Measurements from ENCODE around the gene SEMA6A. TPM values are rescaled to one million over a fixed set of nuclear protein-coding genes. Genes with fewer than 3 reads are reported as not detected.

SEMA6A gene
- total and polyA plus RNA-seq, 10 donors = 0.88 to 78.6 (median 30.4) TPM

DNA sequence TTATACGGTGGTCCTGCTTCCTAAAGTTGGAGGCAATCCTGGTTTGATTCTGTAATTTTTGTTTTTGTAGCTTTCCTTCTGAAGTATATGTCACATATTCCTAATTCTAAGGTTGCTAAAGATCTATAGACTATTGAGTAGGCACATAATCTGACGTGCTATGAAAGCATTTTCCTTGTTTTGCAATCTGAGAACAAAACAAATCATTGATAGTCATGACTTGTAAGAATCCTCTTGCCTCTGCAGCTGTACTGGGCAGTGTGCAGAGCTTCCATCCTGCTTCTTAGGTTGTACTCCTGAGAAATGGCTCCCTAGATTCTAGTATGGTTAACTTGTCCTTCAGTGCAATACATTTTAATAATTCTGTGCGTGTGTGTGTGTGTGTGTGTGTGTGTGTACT lies 35.4 kb downstream of the SEMA6A start:
- 87 to 97% (median 93%) methylated on average over 3 of the region's 3 CpGs for WGBS, 5 donors
- no peak for DNase-seq

DNA sequence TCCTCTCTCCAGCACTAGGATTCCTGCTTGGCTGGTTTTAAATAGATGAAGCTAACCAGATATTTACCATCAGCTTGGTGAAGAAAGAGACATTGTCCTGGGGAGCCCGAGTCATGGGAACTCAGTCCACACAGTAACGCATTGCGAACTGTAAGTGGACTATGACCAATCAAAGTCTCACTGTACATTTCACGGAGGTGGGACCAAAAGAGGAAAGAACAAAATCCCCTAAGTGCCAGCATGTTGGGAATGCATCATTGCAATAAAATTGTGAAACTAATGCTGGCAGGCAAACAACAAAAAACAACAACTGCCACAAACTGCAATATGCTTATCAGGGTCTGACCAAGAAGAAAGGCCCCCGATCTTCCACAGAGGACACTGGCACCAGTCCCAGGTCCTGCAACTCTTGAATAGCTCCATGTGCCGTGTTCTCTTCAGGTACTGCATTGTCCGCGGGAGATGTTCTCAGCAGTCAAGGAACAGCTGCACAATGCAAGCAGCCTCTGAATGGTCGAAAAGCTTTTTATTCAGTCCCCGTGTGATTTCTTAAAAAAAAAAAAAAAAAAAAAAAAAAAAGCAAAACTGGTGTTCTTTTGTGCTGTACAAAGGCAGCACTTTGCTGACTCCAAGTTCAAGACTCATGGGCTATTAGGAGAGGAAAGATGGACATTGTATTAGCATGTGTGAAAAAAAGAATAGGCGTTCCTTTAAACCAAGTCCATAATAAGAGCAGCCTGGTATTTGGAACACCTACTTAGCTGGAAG lies 38.1 kb downstream of the SEMA6A start:
- intact Hi-C loops (cut with DNase I; ENCODE audit: low total_unique reads) = no loop called here
- WGBS, 5 donors = 86 to 95% (median 93%) methylated on average over 11 of the region's 11 CpGs
- H3K27ac ChIP-seq = no peak overlapping the region
- no peak for DNase-seq
- H3K9me3 ChIP-seq = no peaks in the 10 kb centered on the region
- TF ChIP-seq POLR2A (IDR thresholded peaks at IDR 0.05) = no peak
- TF ChIP-seq, protein P1, sequence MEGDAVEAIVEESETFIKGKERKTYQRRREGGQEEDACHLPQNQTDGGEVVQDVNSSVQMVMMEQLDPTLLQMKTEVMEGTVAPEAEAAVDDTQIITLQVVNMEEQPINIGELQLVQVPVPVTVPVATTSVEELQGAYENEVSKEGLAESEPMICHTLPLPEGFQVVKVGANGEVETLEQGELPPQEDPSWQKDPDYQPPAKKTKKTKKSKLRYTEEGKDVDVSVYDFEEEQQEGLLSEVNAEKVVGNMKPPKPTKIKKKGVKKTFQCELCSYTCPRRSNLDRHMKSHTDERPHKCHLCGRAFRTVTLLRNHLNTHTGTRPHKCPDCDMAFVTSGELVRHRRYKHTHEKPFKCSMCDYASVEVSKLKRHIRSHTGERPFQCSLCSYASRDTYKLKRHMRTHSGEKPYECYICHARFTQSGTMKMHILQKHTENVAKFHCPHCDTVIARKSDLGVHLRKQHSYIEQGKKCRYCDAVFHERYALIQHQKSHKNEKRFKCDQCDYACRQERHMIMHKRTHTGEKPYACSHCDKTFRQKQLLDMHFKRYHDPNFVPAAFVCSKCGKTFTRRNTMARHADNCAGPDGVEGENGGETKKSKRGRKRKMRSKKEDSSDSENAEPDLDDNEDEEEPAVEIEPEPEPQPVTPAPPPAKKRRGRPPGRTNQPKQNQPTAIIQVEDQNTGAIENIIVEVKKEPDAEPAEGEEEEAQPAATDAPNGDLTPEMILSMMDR (IDR thresholded peaks at IDR 0.05 in 8 of 11, conservative IDR thresholded peaks at IDR 0.05 in 3 of 11) = no peak
- no peak for TF ChIP-seq POLR2AphosphoS5 (IDR thresholded peaks at IDR 0.05)
- H3K27me3 ChIP-seq (replicated peaks in 1 of 7) = no peaks in the 10 kb centered on the region
- H3K4me1 ChIP-seq = peaks cover 0 to 15% (median 0%) of the 10 kb centered on the region in 6 donors
- H3K4me3 ChIP-seq = no peak overlapping the region
- H3K36me3 ChIP-seq = no peaks in the 10 kb centered on the region

More for the DNA sequence above, 35.4 kb downstream of the SEMA6A start:
- H3K36me3 ChIP-seq = no peaks in the 10 kb centered on the region
- TF ChIP-seq, protein P1 (IDR thresholded peaks at IDR 0.05 in 8 of 11, conservative IDR thresholded peaks at IDR 0.05 in 3 of 11) = no peak
- TF ChIP-seq POLR2AphosphoS5 (IDR thresholded peaks at IDR 0.05) = no peak
- no peak for TF ChIP-seq POLR2A (IDR thresholded peaks at IDR 0.05)
- no peak overlapping the region for H3K27ac ChIP-seq
- H3K4me3 ChIP-seq = no peak overlapping the region
- peaks cover 0 to 15% (median 0%) of the 10 kb centered on the region in 6 donors for H3K4me1 ChIP-seq
- H3K9me3 ChIP-seq = peaks cover 0 to 3% (median under 1%) of the 10 kb centered on the region in 8 donors
- intact Hi-C loops (cut with DNase I; ENCODE audit: low total_unique reads) = no loop called here
- H3K27me3 ChIP-seq (replicated peaks in 1 of 7) = no peaks in the 10 kb centered on the region

DNA sequence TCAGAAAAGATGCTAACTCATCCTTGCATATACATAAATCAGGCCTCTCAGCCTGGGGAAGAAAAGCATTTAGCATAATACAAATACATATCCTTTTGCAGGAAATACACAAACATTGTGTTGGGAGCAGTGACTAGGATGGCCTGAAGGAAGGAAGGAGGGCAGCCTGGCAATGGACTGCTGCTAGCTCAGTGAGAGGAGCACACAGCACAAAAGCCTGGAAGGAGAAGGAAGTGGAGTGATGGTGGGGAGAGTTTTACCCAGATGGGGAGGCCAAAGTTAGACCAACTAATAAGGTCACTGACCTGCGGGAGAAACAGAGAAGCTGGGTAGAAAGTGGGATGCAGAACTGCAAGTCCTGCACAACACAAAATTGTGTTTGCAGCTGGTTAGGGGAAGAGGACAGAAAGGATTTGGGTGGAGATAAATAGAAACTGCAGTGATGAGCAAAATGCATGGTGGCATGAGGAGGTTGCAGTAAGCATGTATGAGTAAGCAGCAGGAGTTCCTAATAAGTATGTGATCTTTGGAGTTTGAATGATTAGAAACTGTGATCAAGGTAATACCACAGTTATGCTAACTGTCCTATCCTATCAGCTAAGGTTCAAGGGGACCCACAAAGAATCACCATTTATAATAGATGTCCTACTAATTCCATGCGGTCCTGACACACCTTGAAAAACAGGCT lies 39.5 kb downstream of the SEMA6A start:
- H3K27me3 ChIP-seq (replicated peaks in 1 of 7) = no peaks in the 10 kb centered on the region
- no peaks in the 10 kb centered on the region for H3K9me3 ChIP-seq
- no peak overlapping the region for H3K27ac ChIP-seq
- DNase-seq = no peak
- no peaks in the 10 kb centered on the region for H3K36me3 ChIP-seq
- TF ChIP-seq POLR2A (IDR thresholded peaks at IDR 0.05) (no peak), POLR2AphosphoS5 (IDR thresholded peaks at IDR 0.05) (no peak)
- TF ChIP-seq, protein P1 (IDR thresholded peaks at IDR 0.05 in 8 of 11, conservative IDR thresholded peaks at IDR 0.05 in 3 of 11) = no peak
- H3K4me1 ChIP-seq = peaks cover 0 to 15% (median 0%) of the 10 kb centered on the region in 6 donors
- WGBS, 5 donors = 76 to 87% (median 85%) methylated on average over 2 of the region's 2 CpGs
- no peak overlapping the region for H3K4me3 ChIP-seq
- intact Hi-C loops (cut with DNase I; ENCODE audit: low total_unique reads) = no loop called here
